ENCODE results near the gene ZNF560. TPM values are rescaled to one million over a fixed set of nuclear protein-coding genes. Genes with fewer than 3 reads are reported as not detected.

Gene ZNF560
- total RNA-seq, 1 donor from 2014 or later, result not detected

- Mint-ChIP-seq H3K4me3 (peak overlapping the region; percentile 92), H3K36me3 (ENCODE audit: low read depth) (peaks cover 32% of the 10 kb centered on the region), H3K27me3 (no peaks in the 10 kb centered on the region), H3K9me3 (peaks cover 4% of the 10 kb centered on the region), H3K27ac (peak overlapping the region; percentile 97), H3K4me1 (peaks cover 38% of the 10 kb centered on the region)
- DNase-seq (no peak), ATAC-seq (ENCODE audit: low read depth) (no peak)
- CTCF ChIA-PET, result interaction anchor here (1.6 kb wide), 1 partner anchor 228 kb away, joined by 3 read pairs; no protein-coding TSS in a partner anchor
- intact Hi-C loops (cut with micrococcal nuclease), result loop anchor here (5.0 kb wide), 4 partner anchors 101 to 604 kb away; partner anchors contain the start of genes MBD3L1, ZNF121, ZNF426 and ZNF558
- no peak for TF ChIP-seq CTCF (IDR thresholded peaks at IDR 0.05)
- POLR2A ChIA-PET, result interaction anchor here (1.4 to 1.6 kb wide), 3 partner anchors 113 to 332 kb away, joined by 5 to 10 read pairs (median 5); partner anchors contain the start of genes ZNF559, ZNF699 and ZNF846
These were observed 62.1 kb downstream of the ZNF560 start for GRCh38 chr19:9436358-9436757.

GRCh38 chr19:9435279-9436268, 62.8 kb downstream of the ZNF560 start, which contains the start of gene ZNF266:
Gene ZNF266 (minus strand): TSS chr19:9435573. CDS start chr19:9420089, 15,484 bp downstream.
- Mint-ChIP-seq H3K4me3 (peak within 1 kb of the TSS; percentile 92), H3K9me3 (peaks cover 3% of the 10 kb centered on the region), H3K27me3 (no peaks in the 10 kb centered on the region), H3K4me1 (peaks cover 38% of the 10 kb centered on the region), H3K27ac (peak within 1 kb of the TSS; percentile 97), H3K36me3 (ENCODE audit: low read depth) (peaks cover 40% of the 10 kb centered on the region)
- ChIA-PET POLR2A (interaction anchor here (0.6 to 1.6 kb wide), 9 partner anchors 12 to 383 kb away, joined by 3 to 15 read pairs (median 5); partner anchors contain the start of genes FBXL12, ZNF559, ZNF699 and ZNF846), CTCF (interaction anchor here (1.6 kb wide), 1 partner anchor 228 kb away, joined by 3 read pairs; no protein-coding TSS in a partner anchor)
- ATAC-seq (ENCODE audit: low read depth) (peak; percentile 92), DNase-seq (peak; percentile 84)
- intact Hi-C loops (cut with micrococcal nuclease), result loop anchor here (1.0 to 5.0 kb wide), 9 partner anchors 102 to 603 kb away; partner anchors contain the start of genes MBD3L1, PIN1, ZNF121 and ZNF317
- peak; percentile 28 for TF ChIP-seq CTCF (IDR thresholded peaks at IDR 0.05)

GRCh38 chr19:9431475-9431874, 66.9 kb downstream of the ZNF560 start:
- intact Hi-C loops (cut with micrococcal nuclease), result no loop called here
- Mint-ChIP-seq H3K36me3 (ENCODE audit: low read depth) (peaks cover 68% of the 10 kb centered on the region), H3K27ac (no peak overlapping the region), H3K9me3 (no peaks in the 10 kb centered on the region), H3K4me3 (no peak overlapping the region), H3K27me3 (no peaks in the 10 kb centered on the region), H3K4me1 (peaks cover 39% of the 10 kb centered on the region)
- DNase-seq (no peak), ATAC-seq (ENCODE audit: low read depth) (no peak)
- no peak for TF ChIP-seq CTCF (IDR thresholded peaks at IDR 0.05)
- CTCF ChIA-PET, result interaction anchor here (0.9 kb wide), 1 partner anchor 226 kb away, joined by 4 read pairs; no protein-coding TSS in a partner anchor
- POLR2A ChIA-PET, result no interaction called here

GRCh38 chr19:9430444-9430843, 68.0 kb downstream of the ZNF560 start:
- H3K4me1 Mint-ChIP-seq, result peaks cover 29% of the 10 kb centered on the region

More at GRCh38 chr19:9430444-9430843, 68.0 kb downstream of the ZNF560 start:
- no peak overlapping the region for H3K27ac Mint-ChIP-seq
- no peaks in the 10 kb centered on the region for H3K9me3 Mint-ChIP-seq
- H3K27me3 Mint-ChIP-seq, result no peaks in the 10 kb centered on the region
- H3K4me3 Mint-ChIP-seq, result no peak overlapping the region
- POLR2A ChIA-PET, result no interaction called here
- DNase-seq (no peak), ATAC-seq (ENCODE audit: low read depth) (no peak)
- H3K36me3 Mint-ChIP-seq (ENCODE audit: low read depth), result peaks cover 75% of the 10 kb centered on the region
- intact Hi-C loops (cut with micrococcal nuclease), result no loop called here
- CTCF ChIA-PET, result no interaction called here
- TF ChIP-seq CTCF (IDR thresholded peaks at IDR 0.05), result no peak
